SH-SY5Y (cell line): ENCODE data around the gene CHD9.

Source experiments
- GATA2 ChIP-seq: IDR thresholded peaks from 2 replicates; pipeline ENCODE4 v1.6.1; 2011; ENCODE audit warnings: mild to moderate bottlenecking, low read depth, low read length
- GATA3 ChIP-seq: IDR thresholded peaks from 2 replicates; pipeline ENCODE4 v1.6.1; 2011; ENCODE audit warnings: low read depth, mild to moderate bottlenecking, low read length, moderate library complexity

- TF ChIP-seq GATA2 (no peak), GATA3 (no peak)
Measured at GRCh38 chr16:53093162-53093744, 38.5 kb downstream of the CHD9 start.
